Stimulated activated CD8-positive, alpha-beta memory T cell treated with anti-CD3 and anti-CD28 coated beads, Interleukin-4, amount 100 ng/mL, for 48 hours (primary cell): ENCODE results near the gene CAPN11.

Experiments used
- DNase-seq: peaks from one replicate; pipeline ENCODE4 v3.0.0-alpha.2; 2020

Gene CAPN11

GRCh38 chr6:44217332-44218143, 58.9 kb downstream of the CAPN11 start:
- no peak for DNase-seq

DNA sequence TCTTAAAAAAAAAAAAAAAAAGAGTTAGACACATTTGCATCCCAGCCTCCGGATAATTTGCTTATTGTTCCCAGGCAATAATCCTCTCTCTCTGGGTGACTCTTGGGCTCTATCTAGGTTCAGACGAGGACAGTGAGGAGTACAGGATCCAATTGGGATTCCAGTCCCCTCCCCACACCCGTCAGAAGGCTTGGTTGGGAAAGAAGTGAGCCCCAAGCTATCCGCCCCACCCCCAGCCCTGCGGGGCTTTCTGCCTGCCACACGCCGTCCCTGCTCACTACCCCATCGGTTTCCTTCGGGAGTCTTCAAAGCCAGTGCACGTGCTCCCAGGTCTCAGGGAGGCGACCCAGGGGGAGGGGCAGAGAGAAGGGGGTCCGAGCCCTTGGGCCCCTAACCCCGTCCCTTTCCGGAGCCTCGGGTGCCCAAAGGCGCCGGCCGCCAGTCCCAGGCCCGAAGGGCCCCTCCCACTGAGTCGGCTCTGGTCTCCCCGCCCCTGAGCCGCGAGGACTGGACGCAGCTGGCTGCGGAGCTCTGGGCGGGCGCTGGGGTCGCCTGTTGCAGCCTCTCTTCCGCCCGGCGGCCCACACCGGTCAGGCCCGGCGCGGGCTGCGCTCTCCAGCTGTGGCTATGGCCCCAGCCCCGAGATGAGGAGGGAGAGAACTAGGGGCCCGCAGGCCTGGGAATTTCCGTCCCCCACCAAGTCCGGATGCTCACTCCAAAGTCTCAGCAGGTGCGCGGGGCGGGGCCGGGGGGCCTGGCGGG, 60.6 kb downstream of the CAPN11 start:
- DNase-seq, result peak; percentile 56

DNA sequence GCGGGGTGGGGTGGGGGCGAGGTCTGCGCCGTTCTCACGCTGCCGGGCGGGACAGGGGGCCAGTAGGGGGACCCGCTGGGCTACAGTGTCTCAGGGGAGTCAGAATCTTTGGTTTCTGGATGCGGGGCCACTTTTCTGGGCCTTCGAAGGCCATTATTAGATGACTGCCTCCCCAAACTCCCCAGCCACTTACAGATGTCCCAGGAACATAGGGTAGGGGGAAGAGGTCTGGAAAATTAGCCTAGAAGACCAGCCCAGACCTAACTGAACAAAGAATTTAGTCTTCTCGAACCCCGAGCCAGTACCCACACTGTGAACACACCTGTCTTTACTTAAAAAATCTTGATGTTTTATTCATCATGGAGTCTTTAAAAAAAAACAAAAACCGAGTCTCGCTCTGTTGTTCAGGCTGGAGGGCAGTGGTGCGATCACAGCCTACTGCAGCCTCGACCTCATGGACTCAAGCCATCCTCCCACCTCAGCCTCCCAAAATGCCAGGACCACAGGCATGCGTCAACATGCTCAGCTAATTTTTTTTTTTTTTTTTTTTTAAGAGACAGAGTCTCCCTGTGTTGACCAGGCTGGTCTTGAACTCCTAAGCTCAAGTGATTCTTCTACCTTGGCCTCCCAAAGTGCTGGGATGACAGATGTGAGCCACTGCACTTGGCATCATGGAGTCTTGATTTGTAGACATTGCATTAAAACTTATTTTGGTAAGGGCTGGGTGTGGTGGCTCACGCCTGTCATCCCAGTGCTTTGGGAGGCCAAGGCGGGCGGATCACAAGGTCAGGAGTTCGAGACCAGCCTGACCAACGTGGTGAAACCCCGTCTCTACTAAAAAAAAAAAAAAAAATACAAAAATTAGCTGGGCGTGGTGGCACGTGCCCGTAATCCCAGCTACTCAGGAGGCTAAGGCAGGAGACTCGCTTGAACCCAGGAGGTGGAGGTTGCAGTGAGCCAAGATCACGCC, 61.5 kb downstream of the CAPN11 start:
- DNase-seq, result no peak

- DNase-seq, result no peak
Observed at GRCh38 chr6:44220913-44221290, 62.3 kb downstream of the CAPN11 start.

DNA sequence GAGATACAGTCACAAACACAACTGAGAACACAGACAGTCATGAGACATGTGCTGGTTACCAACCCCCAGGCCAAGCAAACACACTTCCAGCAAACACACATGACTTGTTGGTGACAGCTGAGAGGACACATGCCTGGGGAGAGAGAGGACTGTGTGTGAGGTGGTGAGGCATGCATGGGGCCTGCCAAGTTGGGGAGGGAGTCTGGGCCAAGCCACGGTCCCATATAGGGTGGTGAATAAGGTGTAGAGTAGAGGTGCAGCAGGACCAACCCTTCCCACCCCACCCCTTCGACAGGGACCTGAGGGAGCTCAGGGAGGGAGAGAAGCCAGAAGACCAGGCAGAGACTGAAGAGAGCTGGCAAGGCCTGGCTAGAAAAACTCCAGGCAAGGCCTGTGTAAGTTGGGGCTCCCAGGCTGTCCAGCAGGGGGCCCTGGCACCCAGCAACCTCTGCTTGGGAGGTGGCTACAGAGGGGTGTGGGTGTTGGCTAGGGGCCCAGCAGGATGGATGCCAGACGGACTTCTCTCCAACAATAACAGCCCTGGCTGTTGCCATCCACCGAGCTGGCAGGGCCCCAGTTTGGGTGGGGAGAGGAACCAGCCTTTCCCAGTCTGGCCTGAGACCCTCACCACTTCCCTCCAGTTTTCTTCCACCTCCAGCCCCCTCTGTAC, 62.8 kb downstream of the CAPN11 start:
- peak; percentile 85 for DNase-seq

DNA sequence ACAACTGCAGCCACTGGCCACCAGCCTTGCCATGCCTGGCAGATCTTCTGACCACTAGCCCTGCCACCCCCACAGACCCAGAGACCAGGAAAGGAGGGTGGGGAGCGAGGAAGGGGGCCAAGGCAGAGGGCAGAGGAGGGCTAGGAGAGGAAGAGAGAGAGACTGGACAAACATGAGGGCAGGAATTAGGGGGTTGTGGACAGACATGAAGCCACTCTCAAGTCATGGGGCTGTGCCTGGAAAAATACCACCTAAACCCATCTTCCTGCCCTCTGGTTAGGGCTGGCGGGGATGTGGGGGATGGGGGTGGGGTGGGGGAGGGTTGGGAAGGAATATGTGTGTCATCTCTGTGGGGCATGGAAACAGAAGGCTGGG, 63.3 kb downstream of the CAPN11 start:
- no peak for DNase-seq

- peak; percentile 43 for DNase-seq
Observed at GRCh38 chr6:44222486-44223318, 64.1 kb downstream of the CAPN11 start.

DNA sequence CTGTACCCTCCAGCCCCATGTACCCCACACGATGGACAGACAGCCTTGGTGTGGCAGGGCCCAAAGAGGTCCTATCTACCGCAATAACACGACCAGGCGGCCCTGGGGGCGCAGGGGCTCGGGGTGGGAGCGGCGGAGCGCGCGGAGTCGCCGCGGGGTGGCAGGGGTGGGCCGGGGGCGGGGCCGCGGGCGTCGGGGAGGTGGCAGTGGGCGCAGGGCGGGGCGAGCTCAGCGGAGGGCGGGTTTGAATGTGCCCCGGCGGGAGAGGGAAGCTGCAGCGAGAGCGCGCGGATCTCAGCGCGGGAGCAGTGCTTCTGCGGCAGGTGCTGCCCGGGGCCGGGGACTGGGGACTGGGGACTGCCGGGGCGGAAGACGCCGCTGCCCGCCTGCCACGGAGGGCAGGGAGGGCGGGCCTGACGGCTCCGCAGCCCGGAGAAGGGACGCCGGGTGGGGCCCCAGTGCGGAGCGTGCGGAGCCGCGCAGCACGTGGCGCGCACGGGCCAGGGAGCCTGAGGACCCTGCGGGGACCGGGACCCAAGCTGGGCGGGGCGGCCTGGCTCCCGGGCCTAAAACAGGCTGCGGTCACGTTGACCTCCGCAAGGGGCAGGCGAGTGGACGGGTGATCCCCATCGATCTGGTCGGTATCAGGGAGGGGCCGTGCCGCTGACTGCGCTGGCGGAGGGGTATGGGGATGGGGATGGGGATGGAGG, 64.9 kb downstream of the CAPN11 start, which contains the start of gene SLC29A1:
TSS of gene SLC29A1 (plus strand) at position 277 of the 710 bp plus-strand sequence. CDS start 3,719 bp downstream, outside the sequence.
- DNase-seq, result peak; percentile 91

- DNase-seq, result no peak
Observed at GRCh38 chr6:44224029-44224964, 65.7 kb downstream of the CAPN11 start.

DNA sequence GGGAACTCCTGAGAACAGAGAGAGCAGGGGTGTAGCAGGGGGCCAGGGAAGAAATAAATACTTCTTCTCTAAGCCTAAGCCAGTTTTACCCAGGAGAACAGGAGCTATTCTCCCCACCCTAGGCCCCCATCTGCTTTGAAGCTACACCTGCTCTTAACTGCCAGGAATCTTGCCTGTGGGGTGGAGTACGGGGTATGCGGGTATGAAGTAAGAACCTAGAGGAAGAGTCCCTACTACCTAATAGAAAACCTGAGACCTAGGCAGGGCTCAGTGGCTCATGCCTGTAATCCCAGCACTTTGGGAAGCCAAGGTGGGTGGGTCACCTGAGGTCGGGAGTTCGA, 66.3 kb downstream of the CAPN11 start:
- no peak for DNase-seq

DNA sequence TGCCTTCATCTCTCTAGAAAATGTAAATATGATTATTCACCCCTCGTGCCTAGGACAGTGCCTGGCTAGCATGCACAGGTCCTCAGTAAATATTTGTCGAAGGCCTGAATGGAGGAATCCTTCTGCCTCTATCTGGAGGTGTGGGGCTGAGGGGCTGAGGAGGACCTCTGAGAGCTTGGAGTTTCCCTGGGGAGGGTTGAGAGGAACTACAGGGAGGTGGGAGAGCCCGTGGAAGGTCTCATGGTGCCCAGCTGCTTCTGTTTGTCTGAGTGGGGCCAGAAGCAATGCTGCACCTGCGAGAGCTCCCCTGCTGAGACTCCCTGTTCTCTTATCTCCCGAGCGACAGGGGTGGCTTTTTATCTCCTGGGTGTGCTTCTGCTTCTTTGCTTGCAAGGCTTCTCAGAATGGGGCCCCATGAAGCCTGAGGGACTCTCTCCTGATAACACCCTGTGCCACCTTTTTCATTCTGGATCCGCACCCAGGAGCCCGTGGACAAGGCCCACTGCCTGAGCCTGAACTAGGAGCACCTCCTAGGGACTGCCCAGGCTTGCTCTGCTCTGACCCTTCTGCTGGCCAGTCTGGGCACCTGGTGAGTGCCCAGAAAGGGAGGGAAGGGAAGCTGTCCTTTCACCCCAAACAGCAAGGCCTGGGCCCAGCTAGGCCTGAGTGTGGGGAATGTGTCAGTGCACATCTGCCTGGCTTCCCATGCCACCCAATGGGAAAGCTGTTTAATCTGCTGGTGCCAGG, 67.1 kb downstream of the CAPN11 start:
- DNase-seq, result no peak

DNA sequence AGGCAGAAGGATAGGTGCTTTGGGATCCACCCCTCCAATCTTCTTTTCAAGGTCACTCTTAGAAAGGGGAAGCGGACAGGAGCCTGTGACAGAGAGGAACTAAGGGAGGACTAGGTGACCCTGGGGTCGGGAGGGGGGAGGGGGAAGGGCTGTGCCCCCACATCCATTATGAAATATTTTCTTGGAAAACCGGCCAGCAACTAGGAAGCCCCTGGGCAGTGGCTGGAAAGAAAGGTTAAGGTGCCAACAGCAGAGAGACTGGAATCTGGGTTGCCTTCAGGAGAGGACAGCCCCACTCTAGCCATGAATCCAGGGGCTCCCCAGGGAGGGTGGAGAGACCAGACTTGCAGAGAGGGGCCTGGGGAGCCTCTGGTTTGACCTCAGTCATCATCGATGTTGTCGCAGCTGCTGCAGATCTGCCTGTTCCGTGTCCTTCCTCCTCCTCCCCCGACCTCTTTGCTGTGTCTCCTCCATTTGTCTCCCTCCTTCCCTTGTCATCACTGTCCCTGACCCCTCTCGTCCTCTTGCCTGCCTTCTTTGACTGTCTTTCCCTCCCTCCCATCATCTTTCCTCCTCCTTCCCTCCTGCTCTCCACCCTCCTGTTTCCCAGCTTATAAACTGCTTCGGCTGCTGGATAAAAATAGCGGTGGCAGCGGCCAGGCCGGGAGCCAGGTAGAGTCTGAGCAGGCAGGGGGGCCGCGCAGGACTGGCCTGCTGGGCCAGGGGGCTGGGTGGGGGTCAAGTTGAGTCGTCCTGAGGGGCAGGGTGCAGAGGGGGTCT, 67.9 kb downstream of the CAPN11 start:
- DNase-seq, result no peak

GRCh38 chr6:44227148-44227793, 68.7 kb downstream of the CAPN11 start:
- DNase-seq, result no peak

- no peak for DNase-seq
Observed at GRCh38 chr6:44228031-44228430, 69.4 kb downstream of the CAPN11 start.

DNA sequence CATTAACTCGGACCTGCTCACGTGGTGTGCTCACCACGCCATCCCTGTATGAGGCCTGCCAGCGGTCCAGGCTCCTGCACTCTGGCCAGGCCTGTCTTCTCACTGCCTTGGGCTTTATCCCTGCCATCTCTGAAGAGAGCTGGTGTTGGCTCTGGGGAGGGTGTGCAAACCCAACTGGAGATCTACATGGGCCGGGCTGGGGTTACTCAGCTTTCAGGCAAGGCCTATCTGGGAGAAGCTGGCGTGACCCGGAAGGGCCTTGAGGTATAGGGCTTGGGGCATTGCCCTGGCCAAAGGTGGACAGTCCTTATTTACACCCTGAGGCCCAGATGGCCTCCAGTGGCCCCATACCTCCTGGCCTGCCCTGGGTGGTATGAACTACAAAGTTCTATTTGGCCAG, 69.8 kb downstream of the CAPN11 start:
- no peak for DNase-seq

DNA sequence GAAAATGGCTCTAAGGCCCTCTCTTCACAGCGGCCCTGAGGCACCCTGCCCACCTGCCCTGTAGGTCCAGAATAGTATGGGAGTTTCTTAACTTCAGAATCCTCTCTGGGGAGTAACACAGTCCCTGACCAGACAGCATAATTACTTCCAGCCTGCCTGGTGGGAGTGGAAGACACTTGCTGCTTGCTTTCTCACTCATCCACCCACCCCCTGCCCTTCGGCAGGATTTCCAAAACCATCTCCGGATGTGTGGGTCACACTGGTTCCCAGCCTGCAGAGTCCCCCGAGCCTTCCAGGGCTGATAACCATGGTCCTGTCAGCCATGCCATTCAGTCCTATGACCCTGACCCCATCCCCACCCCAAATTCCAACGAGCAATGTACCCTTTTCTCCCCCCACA, 70.2 kb downstream of the CAPN11 start:
- DNase-seq, result no peak

DNA sequence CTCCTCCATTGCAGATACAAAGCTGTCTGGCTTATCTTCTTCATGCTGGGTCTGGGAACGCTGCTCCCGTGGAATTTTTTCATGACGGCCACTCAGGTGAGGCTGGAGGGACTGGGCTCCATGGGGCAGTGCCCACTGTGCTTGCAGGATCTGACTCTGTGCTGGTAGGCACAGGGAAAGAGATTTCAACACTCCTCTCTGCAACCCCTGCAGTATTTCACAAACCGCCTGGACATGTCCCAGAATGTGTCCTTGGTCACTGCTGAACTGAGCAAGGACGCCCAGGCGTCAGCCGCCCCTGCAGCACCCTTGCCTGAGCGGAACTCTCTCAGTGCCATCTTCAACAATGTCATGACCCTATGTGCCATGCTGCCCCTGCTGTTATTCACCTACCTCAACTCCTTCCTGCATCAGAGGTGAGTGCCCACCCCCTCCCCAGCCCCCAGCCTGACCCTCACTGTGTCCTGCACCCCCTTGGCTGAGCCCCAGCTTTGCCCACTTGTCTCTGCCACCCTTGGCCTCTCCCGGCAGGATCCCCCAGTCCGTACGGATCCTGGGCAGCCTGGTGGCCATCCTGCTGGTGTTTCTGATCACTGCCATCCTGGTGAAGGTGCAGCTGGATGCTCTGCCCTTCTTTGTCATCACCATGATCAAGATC, 70.9 kb downstream of the CAPN11 start:
- no peak for DNase-seq
